WTC11 (cell line): Measurements from ENCODE around the gene TANC1. TPM values are rescaled to one million over a fixed set of nuclear protein-coding genes. Genes with fewer than 3 reads are reported as not detected.

Experiments used
- ATAC-seq: fragments of 200-7000 bp; cut with Tn5 transposase; 2 replicates; pipeline ENCODE4 v1.10.0; 2021; ENCODE audit warnings: mild to moderate bottlenecking, moderate library complexity
- CTCF ChIA-PET: fragments of 300-600 bp; sonication (Branson Sonifier 250); formaldehyde crosslinking; loops from one replicate; lab custom pipeline; 2021; ENCODE audit warnings: antibody characterized with exemption; lab: Charles Lee
- POLR2A ChIA-PET: fragments of 350-600 bp; sonication (Branson Sonifier 250); formaldehyde crosslinking; loops from one replicate; lab custom pipeline; 2021; ENCODE audit warnings: antibody characterized with exemption; lab: Charles Lee
- DNase-seq: peaks from one replicate; pipeline ENCODE4 v3.0.0; 2021; ENCODE audit warnings: low spot score
- H3K27ac Mint-ChIP-seq: 2 replicates; pipeline ENCODE4 v1.8.0; 2021; ENCODE audit warnings: mixed read lengths
- H3K27me3 Mint-ChIP-seq: 2 replicates; pipeline ENCODE4 v1.8.0; 2021; ENCODE audit warnings: low read depth, mild to moderate bottlenecking, moderate library complexity, mixed read lengths
- H3K36me3 Mint-ChIP-seq: 2 replicates; pipeline ENCODE4 v1.8.0; 2021; ENCODE audit warnings: mixed read lengths
- H3K4me1 Mint-ChIP-seq: 2 replicates; pipeline ENCODE4 v1.8.0; 2022; ENCODE audit warnings: mixed read lengths
- H3K4me3 Mint-ChIP-seq: 2 replicates; pipeline ENCODE4 v1.8.0; 2021; ENCODE audit warnings: mild to moderate bottlenecking, moderate library complexity, mixed read lengths
- H3K9me3 Mint-ChIP-seq: 2 replicates; pipeline ENCODE4 v1.8.0; 2021; ENCODE audit warnings: mixed read lengths
- CBFB ChIP-seq: sonication (generic); formaldehyde crosslinking; IDR thresholded peaks from 2 replicates; pipeline ENCODE4 v1.8.1; 2022; ENCODE audit warnings: mild to moderate bottlenecking, low read depth, missing genetic modification reagents
- FOXJ3 ChIP-seq: sonication (generic); formaldehyde crosslinking; IDR thresholded peaks from 2 replicates; pipeline ENCODE4 v1.9.0; 2021; ENCODE audit warnings: missing genetic modification reagents, mild to moderate bottlenecking, borderline replicate concordance
- GABPB1 ChIP-seq: sonication (generic); formaldehyde crosslinking; IDR thresholded peaks from 2 replicates; pipeline ENCODE4 v1.8.1; 2023; ENCODE audit warnings: mild to moderate bottlenecking, missing genetic modification reagents
- GTF2I ChIP-seq: fragments of 250-450 bp; sonication (Bioruptor Pico); conservative IDR thresholded peaks from 2 replicates; pipeline ENCODE4 v1.4.0; 2021; ENCODE audit warnings: mild to moderate bottlenecking
- NFATC4 ChIP-seq: fragments of 250-450 bp; sonication (Bioruptor Pico); IDR thresholded peaks from 2 replicates; pipeline ENCODE4 v1.9.0; 2021; ENCODE audit warnings: mild to moderate bottlenecking
- SMAD4 ChIP-seq: sonication (generic); formaldehyde crosslinking; IDR thresholded peaks from 2 replicates; pipeline ENCODE4 v1.8.0; 2022; ENCODE audit warnings: mild to moderate bottlenecking, missing genetic modification reagents
- TEAD1 ChIP-seq: sonication (generic); formaldehyde crosslinking; IDR thresholded peaks from 2 replicates; pipeline ENCODE4 v1.8.0; 2022; ENCODE audit warnings: mild to moderate bottlenecking, missing genetic modification reagents
- ZNF263 ChIP-seq: sonication (generic); formaldehyde crosslinking; IDR thresholded peaks from 2 replicates; pipeline ENCODE4 v1.8.1; 2022; ENCODE audit warnings: low read depth, mild to moderate bottlenecking, moderate library complexity, missing genetic modification reagents
- ZNF396 ChIP-seq: fragments of 250-450 bp; sonication (Bioruptor Pico); IDR thresholded peaks from 2 replicates; pipeline ENCODE4 v1.8.0; 2021; ENCODE audit warnings: mild to moderate bottlenecking, moderate library complexity, borderline replicate concordance
- ZNF423 ChIP-seq: fragments of 250-450 bp; sonication (Bioruptor Pico); IDR thresholded peaks from 2 replicates; pipeline ENCODE4 v2.1.2; 2022; ENCODE audit warnings: mild to moderate bottlenecking, moderate library complexity
- total RNA-seq: library from RNA; stranded (reverse); gene quantifications from 3 replicates; pipeline ENCODE4 v1.2.3, GENCODE V29; 2021
- TF ChIP-seq, protein P1 (sequence below): fragments of 200-600 bp; IDR thresholded peaks from 2 replicates; pipeline ENCODE4 v1.8.0; 2022; ENCODE audit warnings: antibody characterized with exemption
- TF ChIP-seq, protein P2 (sequence below): sonication (generic); formaldehyde crosslinking; IDR thresholded peaks from 2 replicates; pipeline ENCODE4 v1.8.1; 2023; ENCODE audit warnings: mild to moderate bottlenecking, missing genetic modification reagents
- TF ChIP-seq, protein P3 (sequence below): sonication (generic); formaldehyde crosslinking; IDR thresholded peaks from 2 replicates; pipeline ENCODE4 v1.8.1; 2023; ENCODE audit warnings: mild to moderate bottlenecking, moderate library complexity, missing genetic modification reagents
- TF ChIP-seq, protein P4 (sequence below): sonication (generic); formaldehyde crosslinking; IDR thresholded peaks from 2 replicates; pipeline ENCODE4 v1.8.1; 2023; ENCODE audit warnings: mild to moderate bottlenecking, missing genetic modification reagents
- TF ChIP-seq, protein P5 (sequence below): fragments of 250-450 bp; sonication (Bioruptor Pico); IDR thresholded peaks from 2 replicates; pipeline ENCODE4 v1.9.0; 2021; ENCODE audit warnings: mild to moderate bottlenecking
- TF ChIP-seq, protein P6 (sequence below): sonication (generic); formaldehyde crosslinking; conservative IDR thresholded peaks from 2 replicates; pipeline ENCODE4 v1.8.1; 2022; ENCODE audit warnings: mild to moderate bottlenecking, missing genetic modification reagents
- TF ChIP-seq, protein P7 (sequence below): sonication (generic); formaldehyde crosslinking; IDR thresholded peaks from 2 replicates; pipeline ENCODE4 v1.8.1; 2022; ENCODE audit warnings: mild to moderate bottlenecking, moderate library complexity, missing genetic modification reagents
- TF ChIP-seq, protein P8 (sequence below): sonication (generic); formaldehyde crosslinking; IDR thresholded peaks from 2 replicates; pipeline ENCODE4 v1.8.0; 2023; ENCODE audit warnings: mild to moderate bottlenecking, missing genetic modification reagents
- TF ChIP-seq, protein P9 (sequence below): fragments of 250-450 bp; sonication (Bioruptor Pico); conservative IDR thresholded peaks from 2 replicates; pipeline ENCODE4 v1.9.0; 2021; ENCODE audit warnings: mild to moderate bottlenecking

Gene TANC1
- total RNA-seq, 1 experiment from 2014 or later, result 11.6 TPM

DNA sequence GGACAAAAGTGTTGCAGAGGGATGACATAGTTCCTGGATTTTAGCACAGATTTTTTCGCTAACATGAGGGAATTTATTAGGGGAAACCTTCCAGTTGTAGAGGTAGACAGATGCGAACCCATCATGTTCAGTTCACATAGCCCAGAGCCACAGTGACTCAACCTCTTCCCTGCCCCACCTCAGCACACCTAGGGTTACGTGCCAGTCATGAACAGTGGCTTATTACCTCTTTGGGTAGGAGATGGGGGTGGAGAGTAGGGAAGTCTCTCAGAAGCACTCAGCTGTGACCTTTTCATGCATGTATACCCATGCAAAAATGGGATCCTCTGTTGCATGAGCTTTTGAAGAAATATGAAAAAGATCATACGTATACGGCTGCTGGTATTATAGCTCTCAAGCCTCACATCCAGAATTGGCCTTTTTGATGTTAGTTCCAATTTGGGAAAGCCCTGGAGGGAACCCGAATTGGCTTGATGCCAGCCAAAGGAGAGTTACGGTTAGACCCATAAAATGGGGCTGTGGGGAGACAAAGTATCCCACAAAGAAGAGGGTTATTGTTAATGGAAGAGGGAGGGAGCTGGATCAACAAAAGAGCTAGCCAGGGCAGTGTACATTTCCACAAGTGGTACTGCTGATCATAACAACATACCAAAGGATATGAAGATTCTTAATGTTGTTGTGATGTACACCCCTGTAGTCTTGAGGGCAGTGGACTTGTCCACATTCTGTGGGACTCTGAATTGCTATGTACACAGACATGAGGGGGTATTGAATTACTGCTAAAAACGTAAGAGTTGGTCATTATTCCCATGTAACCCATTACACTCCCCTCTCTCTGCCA is 4.9 kb downstream of the TANC1 start:
- CTCF ChIA-PET, result no interaction called here
- TF ChIP-seq TEAD1 (CRISPR knock-in tag) (no peak), CBFB (CRISPR knock-in tag) (no peak), FOXJ3 (CRISPR knock-in tag) (no peak), ZNF263 (CRISPR knock-in tag) (no peak), GTF2I (CRISPR knock-in tag) (no peak)
- TF ChIP-seq, protein P1, sequence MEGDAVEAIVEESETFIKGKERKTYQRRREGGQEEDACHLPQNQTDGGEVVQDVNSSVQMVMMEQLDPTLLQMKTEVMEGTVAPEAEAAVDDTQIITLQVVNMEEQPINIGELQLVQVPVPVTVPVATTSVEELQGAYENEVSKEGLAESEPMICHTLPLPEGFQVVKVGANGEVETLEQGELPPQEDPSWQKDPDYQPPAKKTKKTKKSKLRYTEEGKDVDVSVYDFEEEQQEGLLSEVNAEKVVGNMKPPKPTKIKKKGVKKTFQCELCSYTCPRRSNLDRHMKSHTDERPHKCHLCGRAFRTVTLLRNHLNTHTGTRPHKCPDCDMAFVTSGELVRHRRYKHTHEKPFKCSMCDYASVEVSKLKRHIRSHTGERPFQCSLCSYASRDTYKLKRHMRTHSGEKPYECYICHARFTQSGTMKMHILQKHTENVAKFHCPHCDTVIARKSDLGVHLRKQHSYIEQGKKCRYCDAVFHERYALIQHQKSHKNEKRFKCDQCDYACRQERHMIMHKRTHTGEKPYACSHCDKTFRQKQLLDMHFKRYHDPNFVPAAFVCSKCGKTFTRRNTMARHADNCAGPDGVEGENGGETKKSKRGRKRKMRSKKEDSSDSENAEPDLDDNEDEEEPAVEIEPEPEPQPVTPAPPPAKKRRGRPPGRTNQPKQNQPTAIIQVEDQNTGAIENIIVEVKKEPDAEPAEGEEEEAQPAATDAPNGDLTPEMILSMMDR, result no peak
- TF ChIP-seq, protein P2, sequence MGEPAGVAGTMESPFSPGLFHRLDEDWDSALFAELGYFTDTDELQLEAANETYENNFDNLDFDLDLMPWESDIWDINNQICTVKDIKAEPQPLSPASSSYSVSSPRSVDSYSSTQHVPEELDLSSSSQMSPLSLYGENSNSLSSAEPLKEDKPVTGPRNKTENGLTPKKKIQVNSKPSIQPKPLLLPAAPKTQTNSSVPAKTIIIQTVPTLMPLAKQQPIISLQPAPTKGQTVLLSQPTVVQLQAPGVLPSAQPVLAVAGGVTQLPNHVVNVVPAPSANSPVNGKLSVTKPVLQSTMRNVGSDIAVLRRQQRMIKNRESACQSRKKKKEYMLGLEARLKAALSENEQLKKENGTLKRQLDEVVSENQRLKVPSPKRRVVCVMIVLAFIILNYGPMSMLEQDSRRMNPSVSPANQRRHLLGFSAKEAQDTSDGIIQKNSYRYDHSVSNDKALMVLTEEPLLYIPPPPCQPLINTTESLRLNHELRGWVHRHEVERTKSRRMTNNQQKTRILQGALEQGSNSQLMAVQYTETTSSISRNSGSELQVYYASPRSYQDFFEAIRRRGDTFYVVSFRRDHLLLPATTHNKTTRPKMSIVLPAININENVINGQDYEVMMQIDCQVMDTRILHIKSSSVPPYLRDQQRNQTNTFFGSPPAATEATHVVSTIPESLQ (CRISPR knock-in tag), result no peak
- no peak overlapping the region for H3K4me3 Mint-ChIP-seq
- peaks cover 29% of the 10 kb centered on the region for H3K4me1 Mint-ChIP-seq
- no peak overlapping the region for H3K27ac Mint-ChIP-seq
- no peaks in the 10 kb centered on the region for H3K9me3 Mint-ChIP-seq
- H3K36me3 Mint-ChIP-seq, result no peaks in the 10 kb centered on the region
- H3K27me3 Mint-ChIP-seq, result peaks cover 38% of the 10 kb centered on the region
- DNase-seq (no peak), ATAC-seq (no peak)
- POLR2A ChIA-PET, result no interaction called here

DNA sequence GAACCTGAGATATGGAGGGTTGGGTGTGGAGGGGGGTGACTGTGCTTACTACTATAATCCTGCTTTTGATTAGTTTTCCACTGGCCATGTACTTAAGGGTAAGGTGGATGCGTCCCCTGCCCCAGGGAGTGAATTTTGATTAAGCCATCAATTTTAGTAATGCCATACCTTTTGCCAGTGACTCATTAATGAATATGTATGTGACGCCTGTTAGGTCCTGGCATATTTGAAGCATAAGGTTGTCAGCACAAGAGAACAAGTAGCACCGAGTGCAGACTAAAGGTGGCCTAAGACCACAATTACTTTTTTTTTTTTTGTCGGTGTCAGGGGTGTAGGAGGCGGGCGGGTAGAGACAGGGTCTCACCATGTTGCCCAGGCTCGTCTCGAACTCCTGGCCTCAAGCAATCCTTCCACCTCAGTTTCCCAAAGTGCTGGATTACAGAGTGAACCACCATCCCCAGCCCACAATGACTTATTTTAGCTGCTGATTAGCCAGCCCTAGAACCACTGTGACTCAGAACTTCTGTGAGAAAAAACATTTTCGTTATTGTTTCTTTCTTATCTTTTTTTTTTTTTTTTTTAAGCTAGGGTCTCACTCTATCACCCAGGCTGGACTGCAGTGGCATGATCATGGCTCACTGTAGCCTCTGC is 7.0 kb downstream of the TANC1 start:
- no peak overlapping the region for H3K27ac Mint-ChIP-seq
- H3K27me3 Mint-ChIP-seq, result peaks cover 25% of the 10 kb centered on the region
- DNase-seq (no peak), ATAC-seq (no peak)
- ChIA-PET POLR2A (no interaction called here), CTCF (no interaction called here)
- H3K9me3 Mint-ChIP-seq, result no peaks in the 10 kb centered on the region
- peaks cover 24% of the 10 kb centered on the region for H3K4me1 Mint-ChIP-seq
- no peaks in the 10 kb centered on the region for H3K36me3 Mint-ChIP-seq
- H3K4me3 Mint-ChIP-seq, result no peak overlapping the region
- TF ChIP-seq, protein P3, sequence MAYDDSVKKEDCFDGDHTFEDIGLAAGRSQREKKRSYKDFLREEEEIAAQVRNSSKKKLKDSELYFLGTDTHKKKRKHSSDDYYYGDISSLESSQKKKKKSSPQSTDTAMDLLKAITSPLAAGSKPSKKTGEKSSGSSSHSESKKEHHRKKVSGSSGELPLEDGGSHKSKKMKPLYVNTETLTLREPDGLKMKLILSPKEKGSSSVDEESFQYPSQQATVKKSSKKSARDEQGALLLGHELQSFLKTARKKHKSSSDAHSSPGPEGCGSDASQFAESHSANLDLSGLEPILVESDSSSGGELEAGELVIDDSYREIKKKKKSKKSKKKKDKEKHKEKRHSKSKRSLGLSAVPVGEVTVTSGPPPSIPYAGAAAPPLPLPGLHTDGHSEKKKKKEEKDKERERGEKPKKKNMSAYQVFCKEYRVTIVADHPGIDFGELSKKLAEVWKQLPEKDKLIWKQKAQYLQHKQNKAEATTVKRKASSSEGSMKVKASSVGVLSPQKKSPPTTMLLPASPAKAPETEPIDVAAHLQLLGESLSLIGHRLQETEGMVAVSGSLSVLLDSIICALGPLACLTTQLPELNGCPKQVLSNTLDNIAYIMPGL (CRISPR knock-in tag), result no peak
- TF ChIP-seq, protein P4, sequence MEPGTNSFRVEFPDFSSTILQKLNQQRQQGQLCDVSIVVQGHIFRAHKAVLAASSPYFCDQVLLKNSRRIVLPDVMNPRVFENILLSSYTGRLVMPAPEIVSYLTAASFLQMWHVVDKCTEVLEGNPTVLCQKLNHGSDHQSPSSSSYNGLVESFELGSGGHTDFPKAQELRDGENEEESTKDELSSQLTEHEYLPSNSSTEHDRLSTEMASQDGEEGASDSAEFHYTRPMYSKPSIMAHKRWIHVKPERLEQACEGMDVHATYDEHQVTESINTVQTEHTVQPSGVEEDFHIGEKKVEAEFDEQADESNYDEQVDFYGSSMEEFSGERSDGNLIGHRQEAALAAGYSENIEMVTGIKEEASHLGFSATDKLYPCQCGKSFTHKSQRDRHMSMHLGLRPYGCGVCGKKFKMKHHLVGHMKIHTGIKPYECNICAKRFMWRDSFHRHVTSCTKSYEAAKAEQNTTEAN (CRISPR knock-in tag), result no peak
- TF ChIP-seq, protein P5, sequence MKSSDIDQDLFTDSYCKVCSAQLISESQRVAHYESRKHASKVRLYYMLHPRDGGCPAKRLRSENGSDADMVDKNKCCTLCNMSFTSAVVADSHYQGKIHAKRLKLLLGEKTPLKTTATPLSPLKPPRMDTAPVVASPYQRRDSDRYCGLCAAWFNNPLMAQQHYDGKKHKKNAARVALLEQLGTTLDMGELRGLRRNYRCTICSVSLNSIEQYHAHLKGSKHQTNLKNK, result no peak
- TF ChIP-seq, protein P6, sequence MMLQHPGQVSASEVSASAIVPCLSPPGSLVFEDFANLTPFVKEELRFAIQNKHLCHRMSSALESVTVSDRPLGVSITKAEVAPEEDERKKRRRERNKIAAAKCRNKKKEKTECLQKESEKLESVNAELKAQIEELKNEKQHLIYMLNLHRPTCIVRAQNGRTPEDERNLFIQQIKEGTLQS, result no peak
- TF ChIP-seq ZNF396 (CRISPR knock-in tag) (no peak), NFATC4 (CRISPR knock-in tag) (no peak), TEAD1 (CRISPR knock-in tag) (no peak), ZNF423 (CRISPR knock-in tag) (no peak), GABPB1 (CRISPR knock-in tag) (no peak), SMAD4 (CRISPR knock-in tag) (no peak)
- TF ChIP-seq, protein P7, sequence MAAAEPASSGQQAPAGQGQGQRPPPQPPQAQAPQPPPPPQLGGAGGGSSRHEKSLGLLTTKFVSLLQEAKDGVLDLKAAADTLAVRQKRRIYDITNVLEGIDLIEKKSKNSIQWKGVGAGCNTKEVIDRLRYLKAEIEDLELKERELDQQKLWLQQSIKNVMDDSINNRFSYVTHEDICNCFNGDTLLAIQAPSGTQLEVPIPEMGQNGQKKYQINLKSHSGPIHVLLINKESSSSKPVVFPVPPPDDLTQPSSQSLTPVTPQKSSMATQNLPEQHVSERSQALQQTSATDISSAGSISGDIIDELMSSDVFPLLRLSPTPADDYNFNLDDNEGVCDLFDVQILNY, result no peak
- TF ChIP-seq, protein P8, sequence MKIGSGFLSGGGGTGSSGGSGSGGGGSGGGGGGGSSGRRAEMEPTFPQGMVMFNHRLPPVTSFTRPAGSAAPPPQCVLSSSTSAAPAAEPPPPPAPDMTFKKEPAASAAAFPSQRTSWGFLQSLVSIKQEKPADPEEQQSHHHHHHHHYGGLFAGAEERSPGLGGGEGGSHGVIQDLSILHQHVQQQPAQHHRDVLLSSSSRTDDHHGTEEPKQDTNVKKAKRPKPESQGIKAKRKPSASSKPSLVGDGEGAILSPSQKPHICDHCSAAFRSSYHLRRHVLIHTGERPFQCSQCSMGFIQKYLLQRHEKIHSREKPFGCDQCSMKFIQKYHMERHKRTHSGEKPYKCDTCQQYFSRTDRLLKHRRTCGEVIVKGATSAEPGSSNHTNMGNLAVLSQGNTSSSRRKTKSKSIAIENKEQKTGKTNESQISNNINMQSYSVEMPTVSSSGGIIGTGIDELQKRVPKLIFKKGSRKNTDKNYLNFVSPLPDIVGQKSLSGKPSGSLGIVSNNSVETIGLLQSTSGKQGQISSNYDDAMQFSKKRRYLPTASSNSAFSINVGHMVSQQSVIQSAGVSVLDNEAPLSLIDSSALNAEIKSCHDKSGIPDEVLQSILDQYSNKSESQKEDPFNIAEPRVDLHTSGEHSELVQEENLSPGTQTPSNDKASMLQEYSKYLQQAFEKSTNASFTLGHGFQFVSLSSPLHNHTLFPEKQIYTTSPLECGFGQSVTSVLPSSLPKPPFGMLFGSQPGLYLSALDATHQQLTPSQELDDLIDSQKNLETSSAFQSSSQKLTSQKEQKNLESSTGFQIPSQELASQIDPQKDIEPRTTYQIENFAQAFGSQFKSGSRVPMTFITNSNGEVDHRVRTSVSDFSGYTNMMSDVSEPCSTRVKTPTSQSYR (CRISPR knock-in tag), result no peak
- TF ChIP-seq, protein P9, sequence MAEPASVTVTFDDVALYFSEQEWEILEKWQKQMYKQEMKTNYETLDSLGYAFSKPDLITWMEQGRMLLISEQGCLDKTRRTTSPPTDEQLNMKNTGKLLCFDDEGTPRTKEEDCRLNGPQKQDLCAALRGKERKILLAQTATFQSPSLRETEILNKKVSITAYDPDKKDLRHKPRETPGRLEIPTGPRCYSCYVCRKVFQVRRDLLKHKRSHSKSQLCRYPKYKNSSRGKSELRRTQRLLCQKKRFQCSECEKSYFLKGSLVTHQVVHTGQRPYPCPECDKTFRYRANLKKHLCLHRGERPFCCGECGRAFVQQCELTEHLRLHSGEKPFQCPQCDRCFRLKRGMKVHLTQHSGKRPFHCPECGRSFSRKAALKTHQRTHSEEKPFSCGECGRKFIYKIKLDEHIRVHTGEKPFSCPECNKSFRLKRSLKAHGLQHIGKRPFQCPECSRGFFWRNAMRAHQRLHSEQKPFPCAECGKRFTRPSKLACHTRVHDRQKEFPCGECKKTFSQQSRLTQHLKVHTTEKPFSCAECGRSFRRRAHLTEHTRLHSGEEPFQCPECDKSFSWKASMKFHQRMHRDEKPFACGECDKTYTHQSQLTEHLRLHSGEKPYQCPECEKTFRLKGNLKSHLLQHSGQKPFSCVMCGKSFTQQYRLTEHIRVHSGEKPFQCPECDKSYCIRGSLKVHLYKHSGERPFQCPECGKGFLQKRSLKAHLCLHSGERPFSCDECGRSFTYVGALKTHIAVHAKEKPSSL (CRISPR knock-in tag), result no peak
